IMR-90 (cell line): ENCODE data around the gene SHE. TPM values are rescaled to one million over a fixed set of nuclear protein-coding genes. Genes with fewer than 3 reads are reported as not detected.

Experiments used
- ATAC-seq: fragments of 200-7000 bp; cut with Tn5 transposase; 2 replicates; pipeline ENCODE4 v1.9.1; 2020; ENCODE audit warnings: low read depth, mild to moderate bottlenecking, moderate library complexity
- BruUV-seq: library from RNA; stranded (reverse); fragments of 400-500 nt; replicated peaks from 2 replicates; lab custom pipeline; 2021; lab: Mats Ljungman, UMichigan
- CTCF ChIA-PET: fragments of 300-600 bp; formaldehyde crosslinking; extraction: SDS; loops from one replicate; lab custom pipeline; 2021; ENCODE audit warnings: antibody characterized with exemption; lab: Yijun Ruan, JAX
- POLR2A ChIA-PET: fragments of 300-600 bp; sonication (Branson Sonifier 250); formaldehyde crosslinking; loops from one replicate; lab custom pipeline; 2022; ENCODE audit warnings: antibody characterized with exemption; ENCODE audit not compliant: unreplicated experiment; lab: Charles Lee
- DNase-seq: peaks from one replicate; pipeline ENCODE4 v3.0.0; 2013
- H2AFZ ChIP-seq: replicated peaks from 2 replicates; pipeline ENCODE3; 2013; ENCODE audit warnings: low read length, mild to moderate bottlenecking; ENCODE audit not compliant: poor library complexity
- H2AK5ac ChIP-seq: 2 replicates; pipeline ENCODE4 v1.6.1; 2013; ENCODE audit warnings: low read depth, low read length, inconsistent platforms
- H2AK9ac ChIP-seq: replicated peaks from 2 replicates; pipeline ENCODE3; 2013; ENCODE audit warnings: mild to moderate bottlenecking, low read depth, low read length, moderate library complexity; ENCODE audit not compliant: poor library complexity
- H2BK120ac ChIP-seq: 2 replicates; pipeline ENCODE4 v1.6.1; 2013; ENCODE audit warnings: low read depth, low read length, inconsistent platforms
- H2BK15ac ChIP-seq: 3 replicates; pipeline ENCODE4 v1.6.1; 2013; ENCODE audit warnings: low read depth, low read length, inconsistent platforms
- H2BK20ac ChIP-seq: 2 replicates; pipeline ENCODE4 v1.6.1; 2013; ENCODE audit warnings: low read depth, mild to moderate bottlenecking, inconsistent platforms, low read length, moderate library complexity
- H2BK5ac ChIP-seq: 2 replicates; pipeline ENCODE4 v1.6.1; 2013; ENCODE audit warnings: mild to moderate bottlenecking, low read depth, low read length, inconsistent platforms; ENCODE audit not compliant: poor library complexity, severe bottlenecking
- H3K14ac ChIP-seq: replicated peaks from 2 replicates; pipeline ENCODE4 v1.6.1; 2013; ENCODE audit warnings: low read depth, low read length, inconsistent platforms
- H3K18ac ChIP-seq: 2 replicates; pipeline ENCODE4 v1.6.1; 2013; ENCODE audit warnings: low read depth, low read length, control low read depth
- H3K23ac ChIP-seq: 2 replicates; pipeline ENCODE4 v1.6.1; 2013; ENCODE audit warnings: low read depth, low read length, inconsistent platforms
- H3K27ac ChIP-seq: 2 replicates; pipeline ENCODE4 v1.5.1; 2013; ENCODE audit warnings: mild to moderate bottlenecking, control low read depth, low read length; ENCODE audit not compliant: insufficient read depth
- H3K27me3 ChIP-seq: 2 replicates; pipeline ENCODE4 v1.6.1; 2013; ENCODE audit warnings: low read length; ENCODE audit not compliant: control insufficient read depth, insufficient read depth
- H3K36me3 ChIP-seq: 2 replicates; pipeline ENCODE4 v1.6.1; 2013; ENCODE audit warnings: low read length, mixed read lengths; ENCODE audit not compliant: control insufficient read depth, insufficient read depth
- H3K4ac ChIP-seq: 2 replicates; pipeline ENCODE4 v1.6.1; 2013; ENCODE audit warnings: low read depth, low read length, inconsistent platforms
- H3K4me1 ChIP-seq: 2 replicates; pipeline ENCODE4 v1.6.1; 2013; ENCODE audit warnings: low read length, mixed read lengths; ENCODE audit not compliant: control insufficient read depth, insufficient read depth
- H3K4me2 ChIP-seq: 2 replicates; pipeline ENCODE4 v1.6.1; 2013; ENCODE audit warnings: low read depth, mild to moderate bottlenecking, control low read depth, low read length, moderate library complexity
- H3K4me3 ChIP-seq: 2 replicates; pipeline ENCODE4 v1.5.1; 2013; ENCODE audit warnings: low read depth, mild to moderate bottlenecking, control low read depth, low read length, moderate library complexity; ENCODE audit not compliant: insufficient read depth
- H3K56ac ChIP-seq: 2 replicates; pipeline ENCODE4 v1.6.1; 2013; ENCODE audit warnings: low read length, inconsistent platforms; ENCODE audit not compliant: insufficient read depth; ENCODE audit errors: extremely low read depth
- H3K79me1 ChIP-seq, 2 experiments: 2 replicates each; pipeline ENCODE4 v1.6.1; 2013; ENCODE audit warnings: low read length in 2 of 2, inconsistent platforms in 1 of 2, low read depth in 1 of 2
- H3K9ac ChIP-seq: 2 replicates; pipeline ENCODE4 v1.6.1; 2013; ENCODE audit warnings: low read depth, low read length, control low read depth
- H3K9me1 ChIP-seq: 2 replicates; pipeline ENCODE4 v1.6.1; 2013; ENCODE audit warnings: low read length, inconsistent platforms; ENCODE audit not compliant: insufficient read depth
- H3K9me3 ChIP-seq: 2 replicates; pipeline ENCODE4 v1.6.1; 2013; ENCODE audit warnings: low read length; ENCODE audit not compliant: control insufficient read depth, insufficient read depth
- H4K20me1 ChIP-seq: 2 replicates; pipeline ENCODE4 v1.6.1; 2013; ENCODE audit warnings: low read length, inconsistent platforms; ENCODE audit not compliant: insufficient read depth
- H4K5ac ChIP-seq: 2 replicates; pipeline ENCODE4 v1.6.1; 2013; ENCODE audit warnings: mild to moderate bottlenecking, low read depth, low read length, control low read depth
- H4K8ac ChIP-seq, 2 experiments: 2 replicates each; pipeline ENCODE4 v1.6.1; 2013; ENCODE audit warnings: low read depth in 2 of 2, low read length in 2 of 2, control low read depth in 1 of 2, inconsistent platforms in 1 of 2
- H4K91ac ChIP-seq: 2 replicates; pipeline ENCODE4 v1.6.1; 2013; ENCODE audit warnings: low read depth, low read length, inconsistent platforms; ENCODE audit not compliant: insufficient read depth
- CEBPB ChIP-seq: IDR thresholded peaks from 2 replicates; pipeline ENCODE4 v1.6.1; 2012; ENCODE audit warnings: low read depth, low read length, improper control_type of control experiment
- CHD1 ChIP-seq: IDR thresholded peaks from 2 replicates; pipeline ENCODE4 v1.6.1; 2012; ENCODE audit warnings: low read depth, low read length, improper control_type of control experiment
- CTCF ChIP-seq: conservative IDR thresholded peaks from 2 replicates; pipeline ENCODE4 v1.5.1; 2012; ENCODE audit warnings: mild to moderate bottlenecking, low read depth, low read length, improper control_type of control experiment
- ELK1 ChIP-seq: fragments of 150-350 bp; IDR thresholded peaks from 2 replicates; pipeline ENCODE4 v1.6.1; 2016; ENCODE audit warnings: low read depth, mild to moderate bottlenecking, low read length, moderate library complexity, borderline replicate concordance
- FOS ChIP-seq: fragments of 150-350 bp; IDR thresholded peaks from 2 replicates; pipeline ENCODE4 v1.6.1; 2016; ENCODE audit warnings: low read depth, low read length
- MAFK ChIP-seq: IDR thresholded peaks from 2 replicates; pipeline ENCODE4 v1.6.1; 2012; ENCODE audit warnings: low read depth, low read length, improper control_type of control experiment
- MAZ ChIP-seq: IDR thresholded peaks from 2 replicates; pipeline ENCODE4 v1.6.1; 2012; ENCODE audit warnings: low read depth, mild to moderate bottlenecking, low read length, improper control_type of control experiment, moderate library complexity, borderline replicate concordance
- POLR2A ChIP-seq: IDR thresholded peaks from 2 replicates; pipeline ENCODE4 v1.6.1; 2012; ENCODE audit warnings: mild to moderate bottlenecking, low read depth, low read length
- RAD21 ChIP-seq: IDR thresholded peaks from 2 replicates; pipeline ENCODE4 v1.6.1; 2012; ENCODE audit warnings: low read length, improper control_type of control experiment
- RFX5 ChIP-seq: IDR thresholded peaks from 2 replicates; pipeline ENCODE4 v1.8.0; 2012; ENCODE audit warnings: low read depth, mild to moderate bottlenecking, low read length, moderate library complexity
- SMC3 ChIP-seq: fragments of 150-350 bp; IDR thresholded peaks from 2 replicates; pipeline ENCODE4 v1.6.1; 2016; ENCODE audit warnings: low read depth, mild to moderate bottlenecking, antibody characterized with exemption, low read length, moderate library complexity
- USF2 ChIP-seq: fragments of 150-350 bp; IDR thresholded peaks from 2 replicates; pipeline ENCODE4 v1.6.1; 2017; ENCODE audit warnings: mild to moderate bottlenecking, antibody characterized with exemption, low read length, low read depth
- WGBS, 2 experiments: methylation state at CpG; one replicate each; pipeline versions ENCODE4 v1.1.5 to v1.1.7; 2013; ENCODE audit warnings: missing lambda C conversion rate in 2 of 2; ENCODE audit not compliant: insufficient read length in 1 of 2; ENCODE audit errors: extremely low coverage in 2 of 2; 5-methylcytosine and 5-hydroxymethylcytosine counted together
- dilution Hi-C: fragments of 300-500 bp; cut with HindIII; formaldehyde crosslinking; loops from one replicate; pipeline ENCODE4 v1.14.3; 2018; ENCODE audit warnings: low sequenced_read_pairs; ENCODE audit not compliant: unreplicated experiment
- in situ Hi-C: fragments of 300-500 bp; cut with MboI; formaldehyde crosslinking; loops from 3 replicates; pipeline ENCODE4 v1.14.3; 2019; ENCODE audit warnings: low sequenced_read_pairs, inconsistent platforms, mixed read lengths
- intact Hi-C: fragments of 100-400 bp; cut with micrococcal nuclease; formaldehyde crosslinking; loops from 2 replicates; pipeline ENCODE4 v1.10.0; 2022
- polyA plus RNA-seq, 3 experiments: library from polyadenylated mRNA; depleted of rRNA; stranded (reverse); fragments of >200 nt; gene quantifications; 2 replicates each; pipeline ENCODE4 v1.2.3, GENCODE V29; 2012; ENCODE audit warnings: low replicate concordance in 1 of 3
- total RNA-seq: library from RNA; depleted of rRNA; stranded (reverse); fragments of >200 nt; gene quantifications from 2 replicates; pipeline ENCODE4 v1.2.3, GENCODE V29; 2012

Gene SHE
- total and polyA plus RNA-seq, 2 of the 4 experiments (the other 2 are of a cell fraction): not detected

- no peak overlapping the region for H3K4me2 ChIP-seq
- H3K9ac ChIP-seq: no peak overlapping the region
- no peak overlapping the region for H2AFZ ChIP-seq
- H3K4me3 ChIP-seq: no peak overlapping the region
- H3K23ac ChIP-seq: no peak overlapping the region
- H4K8ac ChIP-seq: no peak overlapping the region
- H3K56ac ChIP-seq: no peak overlapping the region
- BruUV-seq: no TSS peak
- CTCF ChIA-PET: interaction anchor here (0.6 to 1.6 kb wide), 13 partner anchors 12 to 409 kb away, joined by 3 to 14 read pairs (median 4); partner anchors contain the start of gene PBXIP1
- H4K20me1 ChIP-seq: peaks cover 16% of the 10 kb centered on the region; the same call in 1 of the 2 replicates
- H3K4me1 ChIP-seq: no peaks in the 10 kb centered on the region
- no peak overlapping the region for H2AK9ac ChIP-seq
- no peak overlapping the region for H2BK15ac ChIP-seq
- H3K14ac ChIP-seq: no peak overlapping the region
- H3K27ac ChIP-seq: no peak overlapping the region
- H2BK5ac ChIP-seq: no peak overlapping the region
- WGBS, 2 experiments: 100% methylated on average over 1 of the region's 13 CpGs; no CpG with 5 or more reads in 1 of the 2 experiments
- in situ Hi-C loops: loop anchor here (5.0 kb wide), 1 partner anchor 59 kb away; no protein-coding TSS in a partner anchor
- peaks cover 28% of the 10 kb centered on the region for H3K36me3 ChIP-seq
- DNase-seq (peak; percentile 58), ATAC-seq (peak; percentile 97)
- H2AK5ac ChIP-seq: no peak overlapping the region
- H3K9me1 ChIP-seq: no peaks in the 10 kb centered on the region
- no peak overlapping the region for H4K5ac ChIP-seq
- POLR2A ChIA-PET: no interaction called here
- no peaks in the 10 kb centered on the region for H3K9me3 ChIP-seq
- H3K27me3 ChIP-seq: peaks cover 32% of the 10 kb centered on the region
- peaks cover 0 to 5% of the 10 kb centered on the region in 2 experiments; a peak in 1 of 4 replicates for H3K79me1 ChIP-seq
- H2BK20ac ChIP-seq: no peak overlapping the region
- H4K91ac ChIP-seq: no peak overlapping the region
- dilution Hi-C loops: no loop called here
- no peak overlapping the region for H2BK120ac ChIP-seq
- H3K4ac ChIP-seq: no peak overlapping the region
- H3K18ac ChIP-seq: no peak overlapping the region
- intact Hi-C loops: loop anchor here (1.0 to 5.0 kb wide), 5 partner anchors 66 to 274 kb away; partner anchors contain the start of genes HAX1 and IL6R
- TF ChIP-seq CHD1 (no peak), SMC3 (peak; percentile 86), ELK1 (no peak), RAD21 (peak; percentile 89), MAZ (0 out of 2 replicates have a peak, but pooled peaks have one; percentile 9), USF2 (no peak), FOS (no peak), RFX5 (no peak), MAFK (no peak), CTCF (peak; percentile 79), CEBPB (no peak), POLR2A (no peak)
Measured at GRCh38 chr1:154546264-154547063, 44.3 kb upstream of the SHE start.
